ENCODE data around the gene SF3A1.
"Not testable (repeated sequence)": the region's sequence is repeated elsewhere in the genome, so short reads cannot be mapped to it uniquely, and the experiment has no call there.

Gene SF3A1, protein sequence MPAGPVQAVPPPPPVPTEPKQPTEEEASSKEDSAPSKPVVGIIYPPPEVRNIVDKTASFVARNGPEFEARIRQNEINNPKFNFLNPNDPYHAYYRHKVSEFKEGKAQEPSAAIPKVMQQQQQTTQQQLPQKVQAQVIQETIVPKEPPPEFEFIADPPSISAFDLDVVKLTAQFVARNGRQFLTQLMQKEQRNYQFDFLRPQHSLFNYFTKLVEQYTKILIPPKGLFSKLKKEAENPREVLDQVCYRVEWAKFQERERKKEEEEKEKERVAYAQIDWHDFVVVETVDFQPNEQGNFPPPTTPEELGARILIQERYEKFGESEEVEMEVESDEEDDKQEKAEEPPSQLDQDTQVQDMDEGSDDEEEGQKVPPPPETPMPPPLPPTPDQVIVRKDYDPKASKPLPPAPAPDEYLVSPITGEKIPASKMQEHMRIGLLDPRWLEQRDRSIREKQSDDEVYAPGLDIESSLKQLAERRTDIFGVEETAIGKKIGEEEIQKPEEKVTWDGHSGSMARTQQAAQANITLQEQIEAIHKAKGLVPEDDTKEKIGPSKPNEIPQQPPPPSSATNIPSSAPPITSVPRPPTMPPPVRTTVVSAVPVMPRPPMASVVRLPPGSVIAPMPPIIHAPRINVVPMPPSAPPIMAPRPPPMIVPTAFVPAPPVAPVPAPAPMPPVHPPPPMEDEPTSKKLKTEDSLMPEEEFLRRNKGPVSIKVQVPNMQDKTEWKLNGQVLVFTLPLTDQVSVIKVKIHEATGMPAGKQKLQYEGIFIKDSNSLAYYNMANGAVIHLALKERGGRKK

DNA sequence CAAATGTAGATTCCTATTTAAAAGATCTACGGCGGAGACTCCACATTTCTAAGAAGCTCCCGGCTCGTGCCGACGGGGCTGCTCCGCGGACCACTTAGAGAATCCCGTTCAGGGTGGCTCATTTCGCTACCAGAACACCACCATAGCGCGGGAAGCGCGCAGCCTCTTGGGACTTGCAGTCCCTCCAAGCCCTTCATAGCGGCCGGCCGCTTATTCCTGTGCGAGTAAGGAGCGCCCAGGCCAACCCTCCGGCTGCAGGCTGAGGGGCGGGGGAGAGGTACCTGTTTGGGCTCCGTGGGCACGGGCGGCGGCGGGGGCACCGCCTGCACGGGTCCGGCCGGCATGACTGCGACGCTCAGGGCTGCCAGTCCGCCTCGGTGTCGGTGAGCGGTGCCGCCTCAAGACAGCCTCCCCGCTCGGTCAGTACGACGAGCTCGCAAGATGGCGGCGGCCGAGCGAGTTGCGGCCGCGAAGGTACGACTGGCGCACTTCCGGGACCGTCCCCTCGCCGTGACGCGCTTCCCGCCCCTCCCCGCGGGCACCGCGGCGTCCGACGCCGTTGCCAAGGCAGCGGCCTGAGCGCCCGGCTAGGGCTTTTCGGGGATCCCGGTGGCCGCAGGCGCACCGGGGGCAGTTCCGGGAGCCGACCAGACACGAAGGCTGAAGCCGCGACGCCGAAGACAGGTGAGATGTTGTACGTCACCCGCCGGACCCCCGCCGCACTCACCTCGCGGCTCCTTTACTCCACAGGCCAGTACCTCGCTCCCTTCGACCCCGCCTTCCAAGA is at the start of gene SF3A1, which contains the start of gene CCDC157:
TSS of gene SF3A1 (minus strand) at position 446 of the 787 bp plus-strand sequence. CDS start at position 344, 102 bp downstream.
TSS of gene CCDC157 (plus strand) at position 559 of the 787 bp plus-strand sequence. CDS start 8,994 bp downstream, outside the sequence.
- peak within 1 kb of the TSS; percentile 93 for H3K4me3 ChIP-seq (ENCODE audit: low read length)
- DNase-seq (ENCODE audit: low read depth), result peak; percentile 93
- TF ChIP-seq, protein P1, sequence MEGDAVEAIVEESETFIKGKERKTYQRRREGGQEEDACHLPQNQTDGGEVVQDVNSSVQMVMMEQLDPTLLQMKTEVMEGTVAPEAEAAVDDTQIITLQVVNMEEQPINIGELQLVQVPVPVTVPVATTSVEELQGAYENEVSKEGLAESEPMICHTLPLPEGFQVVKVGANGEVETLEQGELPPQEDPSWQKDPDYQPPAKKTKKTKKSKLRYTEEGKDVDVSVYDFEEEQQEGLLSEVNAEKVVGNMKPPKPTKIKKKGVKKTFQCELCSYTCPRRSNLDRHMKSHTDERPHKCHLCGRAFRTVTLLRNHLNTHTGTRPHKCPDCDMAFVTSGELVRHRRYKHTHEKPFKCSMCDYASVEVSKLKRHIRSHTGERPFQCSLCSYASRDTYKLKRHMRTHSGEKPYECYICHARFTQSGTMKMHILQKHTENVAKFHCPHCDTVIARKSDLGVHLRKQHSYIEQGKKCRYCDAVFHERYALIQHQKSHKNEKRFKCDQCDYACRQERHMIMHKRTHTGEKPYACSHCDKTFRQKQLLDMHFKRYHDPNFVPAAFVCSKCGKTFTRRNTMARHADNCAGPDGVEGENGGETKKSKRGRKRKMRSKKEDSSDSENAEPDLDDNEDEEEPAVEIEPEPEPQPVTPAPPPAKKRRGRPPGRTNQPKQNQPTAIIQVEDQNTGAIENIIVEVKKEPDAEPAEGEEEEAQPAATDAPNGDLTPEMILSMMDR (IDR thresholded peaks at IDR 0.05; ENCODE audit: insufficient read depth, low read depth, low read length, missing control alignments), result no peak

DNA sequence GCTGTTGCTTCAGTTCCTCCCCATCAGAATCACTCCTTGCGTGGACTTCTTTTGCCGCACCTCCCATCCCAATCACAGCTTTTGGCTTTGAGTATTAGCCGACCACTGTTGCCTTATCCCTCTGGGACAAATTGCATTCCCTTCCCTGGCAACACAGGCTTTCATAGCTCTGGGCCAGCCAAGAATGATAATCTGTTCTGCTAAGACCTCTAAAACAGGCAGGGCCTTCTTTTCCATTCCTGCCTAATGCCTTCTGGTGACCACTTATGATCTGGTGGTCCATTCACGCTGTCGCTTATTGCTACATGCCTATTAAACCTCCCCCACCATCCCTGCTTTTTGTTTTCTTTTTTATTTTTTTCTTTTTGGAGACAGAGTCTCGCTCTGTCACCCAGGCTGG is 49.7 kb upstream of the SF3A1 start:
- TF ChIP-seq, protein P1 (IDR thresholded peaks at IDR 0.05; ENCODE audit: insufficient read depth, low read depth, low read length, missing control alignments), result no peak
- no peak overlapping the region for H3K4me3 ChIP-seq (ENCODE audit: low read length)
- DNase-seq (ENCODE audit: low read depth), result no peak

DNA sequence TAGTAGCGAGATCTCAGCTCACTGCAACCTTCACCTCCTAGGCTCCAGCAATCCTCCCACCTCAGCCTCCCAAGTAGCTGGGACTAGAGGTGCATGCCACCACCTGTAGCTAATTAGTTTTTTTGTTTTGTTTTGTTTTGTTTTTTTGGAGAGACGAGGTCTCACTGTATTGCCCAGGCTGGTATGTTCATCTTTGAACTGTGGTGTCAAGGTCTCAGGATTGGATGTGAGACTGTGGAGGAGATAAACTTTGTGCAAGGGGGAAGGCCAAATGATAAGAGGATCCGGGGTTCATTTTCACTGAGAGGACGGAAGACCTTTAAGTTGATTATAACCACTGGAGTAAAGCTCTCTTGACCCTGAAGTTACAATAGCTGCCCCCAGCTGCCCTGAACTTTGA is 49.0 kb upstream of the SF3A1 start:
- no peak overlapping the region for H3K4me3 ChIP-seq (ENCODE audit: low read length)
- TF ChIP-seq, protein P1 (IDR thresholded peaks at IDR 0.05; ENCODE audit: insufficient read depth, low read depth, low read length, missing control alignments), result no peak
- no peak for DNase-seq (ENCODE audit: low read depth)

DNA sequence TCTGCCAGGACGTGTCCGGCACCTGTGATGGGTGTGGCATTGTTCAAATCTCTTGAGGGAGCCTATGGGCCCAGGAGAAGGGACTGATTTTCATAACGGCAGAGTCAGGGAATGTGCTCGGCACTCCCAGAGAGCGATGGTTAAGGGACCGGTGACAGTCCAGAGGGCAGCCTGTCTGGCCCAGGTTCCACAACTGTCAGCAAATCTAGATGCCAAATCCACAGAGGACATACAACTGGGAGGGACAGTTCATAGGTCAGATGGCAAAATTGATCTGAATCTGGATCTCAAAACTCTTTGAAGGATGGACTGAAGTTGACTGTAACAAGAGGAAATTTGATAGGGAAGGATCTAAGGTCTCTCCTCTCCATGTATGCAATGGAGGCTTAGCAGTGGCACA is 47.6 kb upstream of the SF3A1 start:
- DNase-seq (ENCODE audit: low read depth), result no peak
- TF ChIP-seq, protein P1 (IDR thresholded peaks at IDR 0.05; ENCODE audit: insufficient read depth, low read depth, low read length, missing control alignments), result no peak
- no peak overlapping the region for H3K4me3 ChIP-seq (ENCODE audit: low read length)

DNA sequence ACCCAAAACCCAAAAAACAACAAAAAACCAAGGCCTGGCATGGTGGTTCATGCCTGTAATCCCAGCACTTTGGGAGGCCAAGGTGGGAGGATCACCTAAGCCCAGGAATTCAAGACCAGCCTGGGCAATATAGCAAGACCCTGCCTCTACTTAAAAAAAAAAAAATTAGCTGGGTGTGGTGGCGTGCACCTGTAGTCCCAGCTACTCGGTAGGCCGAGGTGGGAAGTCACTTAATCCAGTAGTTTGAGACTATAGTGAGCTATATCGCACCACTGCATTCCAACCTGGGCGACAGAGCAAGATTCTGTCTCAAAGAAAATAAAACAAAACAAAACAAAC is 46.0 kb upstream of the SF3A1 start:
- not testable (repeated sequence) for H3K4me3 ChIP-seq (ENCODE audit: low read length); DNase-seq (ENCODE audit: low read depth)

DNA sequence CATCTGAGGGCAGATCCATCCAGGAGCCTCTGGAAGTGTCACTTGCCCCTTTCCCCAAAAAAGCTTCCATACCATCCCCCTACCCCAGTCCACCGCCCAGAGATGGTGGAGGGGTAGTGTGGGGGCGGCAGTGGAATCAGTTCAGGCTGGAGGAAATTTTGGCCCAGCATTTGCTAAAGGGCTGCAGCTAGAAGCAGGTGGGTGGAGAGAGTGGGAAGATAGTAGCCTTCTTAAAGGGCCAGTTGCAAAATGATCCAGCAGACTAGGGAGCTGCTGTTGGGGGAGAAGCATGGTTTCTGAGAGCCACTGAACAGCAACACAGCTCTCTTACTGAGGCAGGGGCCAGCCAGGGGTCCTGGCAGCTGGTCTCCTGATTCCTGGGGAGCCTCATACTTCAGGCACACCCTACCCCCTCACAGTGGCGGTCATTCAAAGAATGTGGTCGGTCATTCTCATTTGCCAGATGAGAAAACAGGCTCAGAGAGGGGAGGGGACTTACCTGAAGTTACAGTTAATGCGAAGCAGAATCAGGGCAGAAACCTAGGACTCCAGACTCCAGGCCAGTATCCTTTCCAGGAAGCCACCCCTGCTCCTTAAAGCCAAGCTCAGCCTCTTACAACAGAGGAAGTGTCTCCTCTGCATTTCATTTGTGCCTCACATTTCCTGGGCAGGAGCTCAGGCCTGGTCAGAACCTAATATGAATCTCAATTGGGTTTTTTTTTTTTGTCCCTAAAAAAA is 45.5 kb upstream of the SF3A1 start:
- TF ChIP-seq, protein P1 (IDR thresholded peaks at IDR 0.05; ENCODE audit: insufficient read depth, low read depth, low read length, missing control alignments), result no peak
- DNase-seq (ENCODE audit: low read depth), result no peak
- no peak overlapping the region for H3K4me3 ChIP-seq (ENCODE audit: low read length)

DNA sequence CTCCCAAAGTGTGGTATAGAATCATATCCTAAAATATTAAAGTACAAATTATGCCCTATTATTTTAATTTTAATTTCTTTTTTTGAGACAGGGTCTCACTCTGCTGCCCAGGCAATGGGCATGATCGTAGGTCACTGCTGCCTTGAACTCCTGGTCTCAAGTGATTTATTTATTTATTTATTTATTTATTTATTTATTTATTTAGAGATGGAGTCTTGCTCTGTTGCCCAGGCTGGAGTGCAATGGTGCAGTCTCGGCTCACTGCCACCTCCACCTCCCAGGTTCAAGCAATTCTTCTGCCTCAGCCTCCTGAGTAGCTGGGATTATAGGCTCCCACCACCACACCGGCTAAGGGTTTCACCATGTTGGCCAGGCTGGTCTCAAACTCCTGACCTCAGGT is 44.3 kb upstream of the SF3A1 start:
- not testable (repeated sequence) for H3K4me3 ChIP-seq (ENCODE audit: low read length); DNase-seq (ENCODE audit: low read depth)
